Parathyroid adenoma (tissue), 2 donors: ENCODE data around the gene MUS81.

Experiments
- H2AFZ ChIP-seq: fragments of 300-600 bp; sonication (generic); one replicate; pipeline ENCODE4 v1.7.0; 2017; ENCODE audit warnings: antibody characterized with exemption, mild to moderate bottlenecking
- H3K27ac ChIP-seq: fragments of 300-600 bp; sonication (generic); one replicate; pipeline ENCODE4 v1.7.0; 2017
- H3K27me3 ChIP-seq: fragments of 300-600 bp; sonication (generic); one replicate; pipeline ENCODE4 v1.7.0; 2017; ENCODE audit warnings: low read length; ENCODE audit not compliant: control insufficient read depth, insufficient read depth
- H3K36me3 ChIP-seq: fragments of 300-600 bp; sonication (generic); one replicate; pipeline ENCODE4 v1.7.0; 2017; ENCODE audit warnings: low read length; ENCODE audit not compliant: control insufficient read depth, insufficient read depth
- H3K4me1 ChIP-seq: fragments of 300-600 bp; sonication (generic); one replicate; pipeline ENCODE4 v1.7.0; 2017; ENCODE audit warnings: control low read depth
- H3K4me2 ChIP-seq: fragments of 300-600 bp; sonication (generic); one replicate; pipeline ENCODE4 v1.7.0; 2017; ENCODE audit warnings: low read length
- H3K4me3 ChIP-seq: fragments of 300-600 bp; sonication (generic); one replicate; pipeline ENCODE4 v1.7.0; 2017; ENCODE audit warnings: low read depth, low read length
- H3K79me2 ChIP-seq: fragments of 300-600 bp; sonication (generic); one replicate; pipeline ENCODE4 v1.7.0; 2017; ENCODE audit warnings: control low read depth
- H3K9ac ChIP-seq: fragments of 300-600 bp; sonication (generic); one replicate; pipeline ENCODE4 v1.7.0; 2017; ENCODE audit warnings: mild to moderate bottlenecking
- H3K9me3 ChIP-seq: fragments of 300-600 bp; sonication (generic); one replicate; pipeline ENCODE4 v1.7.0; 2017; ENCODE audit warnings: low read length; ENCODE audit not compliant: control insufficient read depth
- CTCF ChIP-seq: fragments of 300-600 bp; sonication (generic); IDR thresholded peaks from one replicate; pipeline ENCODE4 v1.7.0; 2017; ENCODE audit warnings: antibody characterized with exemption, mild to moderate bottlenecking
- donor health status: primary hyperparathyroidism.

The MUS81 gene

GRCh38 chr11:65897020-65897471 lies 36.8 kb downstream of the MUS81 start:
- no peak overlapping the region for H3K4me2 ChIP-seq
- no peaks in the 10 kb centered on the region for H3K27me3 ChIP-seq
- H3K4me3 ChIP-seq, result no peak overlapping the region
- H2AFZ ChIP-seq, result no peak overlapping the region
- H3K79me2 ChIP-seq, result no peaks in the 10 kb centered on the region
- no peak overlapping the region for H3K9ac ChIP-seq
- TF ChIP-seq CTCF, result no peak
- no peak overlapping the region for H3K27ac ChIP-seq
- H3K9me3 ChIP-seq, result no peaks in the 10 kb centered on the region
- H3K4me1 ChIP-seq, result no peaks in the 10 kb centered on the region
- no peaks in the 10 kb centered on the region for H3K36me3 ChIP-seq

- Histone ChIP-seq H3K27me3 (no peaks in the 10 kb centered on the region), H3K27ac (no peak overlapping the region), H3K4me1 (no peaks in the 10 kb centered on the region), H3K79me2 (no peaks in the 10 kb centered on the region), H3K4me2 (no peak overlapping the region), H3K9me3 (no peaks in the 10 kb centered on the region), H3K36me3 (no peaks in the 10 kb centered on the region), H3K9ac (no peak overlapping the region), H3K4me3 (no peak overlapping the region), H2AFZ (peak overlapping the region; percentile 58)
- no peak for TF ChIP-seq CTCF
Observed at GRCh38 chr11:65898656-65899355, 38.6 kb downstream of the MUS81 start.

- Histone ChIP-seq H3K9me3 (no peaks in the 10 kb centered on the region), H3K79me2 (no peaks in the 10 kb centered on the region), H3K4me1 (no peaks in the 10 kb centered on the region), H3K4me3 (peak overlapping the region; percentile 31), H3K4me2 (peak overlapping the region; percentile 74), H3K27me3 (no peaks in the 10 kb centered on the region), H3K36me3 (no peaks in the 10 kb centered on the region), H3K27ac (no peak overlapping the region), H2AFZ (peak overlapping the region; percentile 58), H3K9ac (no peak overlapping the region)
- no peak for TF ChIP-seq CTCF
Observed at GRCh38 chr11:65899356-65900124, 39.3 kb downstream of the MUS81 start.

- H3K4me1 ChIP-seq, result no peaks in the 10 kb centered on the region
- no peak within 1 kb of the TSS for H3K27ac ChIP-seq
Observed at GRCh38 chr11:65900125-65900898, 40.1 kb downstream of the MUS81 start, which contains the start of gene FOSL1. FOSL1 (minus strand) TSS chr11:65900388; CDS start chr11:65900339, 49 bp downstream.

More at GRCh38 chr11:65900125-65900898, 40.1 kb downstream of the MUS81 start, which contains the start of gene FOSL1:
- peak within 1 kb of the TSS; percentile 74 for H3K4me2 ChIP-seq
- H3K36me3 ChIP-seq, result no peaks in the 10 kb centered on the region
- no peak within 1 kb of the TSS for H3K9ac ChIP-seq
- H3K9me3 ChIP-seq, result no peaks in the 10 kb centered on the region
- no peak for TF ChIP-seq CTCF
- H3K79me2 ChIP-seq, result no peaks in the 10 kb centered on the region
- peak within 1 kb of the TSS; percentile 31 for H3K4me3 ChIP-seq
- no peaks in the 10 kb centered on the region for H3K27me3 ChIP-seq
- peak within 1 kb of the TSS; percentile 58 for H2AFZ ChIP-seq
